ENCODE measurements around the gene NRN1.

- TF ChIP-seq CTCF (IDR thresholded peaks at IDR 0.05) (no peak), POLR2A (IDR thresholded peaks at IDR 0.05) (no peak)
These were observed 46.3 kb downstream of the NRN1 start for GRCh38 chr6:5960456-5960855.

Data from esophagus squamous epithelium (tissue), 4 donors.